HG03354 (cell line): ENCODE data around the gene SRP14.

Experiments used
- ATAC-seq: cut with Tn5 transposase; IDR thresholded peaks from one replicate; pipeline ENCODE4 v1.9.1; 2021; ENCODE audit warnings: mild to moderate bottlenecking; ENCODE audit not compliant: unreplicated experiment, poor library complexity, severe bottlenecking

SRP14 gene

DNA sequence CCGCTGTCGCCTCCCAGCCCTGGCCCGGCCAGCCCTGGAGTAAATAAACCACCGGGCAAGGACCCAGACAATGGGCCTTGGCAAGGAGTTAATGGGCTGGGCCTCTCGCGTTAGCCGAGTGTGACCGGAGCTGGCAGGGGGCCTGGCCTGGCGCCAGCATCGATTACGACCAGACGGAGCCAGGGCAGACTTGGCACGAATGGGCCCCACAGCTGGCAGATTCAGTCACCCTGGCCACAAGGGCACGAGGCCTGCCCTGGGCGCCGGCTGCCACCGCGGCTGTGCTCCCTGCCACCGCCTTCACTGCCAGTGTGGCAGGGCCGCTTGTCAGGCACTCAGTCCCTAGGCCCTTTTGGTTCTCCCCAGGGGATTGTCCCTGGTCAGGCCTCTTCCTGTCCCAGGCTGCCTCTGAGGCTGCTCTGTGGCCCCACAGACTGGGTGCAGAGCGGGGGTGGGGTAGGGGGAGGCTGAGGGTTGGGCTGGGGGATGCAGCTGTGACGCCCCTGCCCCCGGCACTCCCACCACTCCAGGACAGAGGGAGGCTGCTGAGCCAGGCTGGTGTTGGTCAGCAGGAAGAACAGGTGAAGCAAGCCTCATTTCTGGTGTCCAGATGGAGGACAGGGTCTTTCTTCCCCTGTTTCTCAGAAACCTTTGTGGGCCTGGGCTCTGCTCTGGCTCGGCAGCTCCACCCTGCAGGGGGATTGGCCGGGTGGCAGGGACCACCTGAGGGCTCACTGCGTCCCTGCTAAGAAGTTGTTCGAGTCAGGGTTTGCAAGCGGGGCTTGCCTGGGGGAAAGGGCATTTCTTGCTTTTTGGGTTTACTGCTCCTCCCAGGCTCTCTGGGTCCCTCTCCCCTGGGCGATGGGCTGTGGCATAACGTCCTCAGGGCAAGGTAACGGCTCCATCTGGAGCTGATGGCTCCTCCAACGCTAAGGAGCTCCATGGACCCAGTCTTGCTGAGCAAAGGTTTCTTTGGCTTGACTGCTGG is 30.5 kb upstream of the SRP14 start:
- peak; percentile 62 for ATAC-seq

DNA sequence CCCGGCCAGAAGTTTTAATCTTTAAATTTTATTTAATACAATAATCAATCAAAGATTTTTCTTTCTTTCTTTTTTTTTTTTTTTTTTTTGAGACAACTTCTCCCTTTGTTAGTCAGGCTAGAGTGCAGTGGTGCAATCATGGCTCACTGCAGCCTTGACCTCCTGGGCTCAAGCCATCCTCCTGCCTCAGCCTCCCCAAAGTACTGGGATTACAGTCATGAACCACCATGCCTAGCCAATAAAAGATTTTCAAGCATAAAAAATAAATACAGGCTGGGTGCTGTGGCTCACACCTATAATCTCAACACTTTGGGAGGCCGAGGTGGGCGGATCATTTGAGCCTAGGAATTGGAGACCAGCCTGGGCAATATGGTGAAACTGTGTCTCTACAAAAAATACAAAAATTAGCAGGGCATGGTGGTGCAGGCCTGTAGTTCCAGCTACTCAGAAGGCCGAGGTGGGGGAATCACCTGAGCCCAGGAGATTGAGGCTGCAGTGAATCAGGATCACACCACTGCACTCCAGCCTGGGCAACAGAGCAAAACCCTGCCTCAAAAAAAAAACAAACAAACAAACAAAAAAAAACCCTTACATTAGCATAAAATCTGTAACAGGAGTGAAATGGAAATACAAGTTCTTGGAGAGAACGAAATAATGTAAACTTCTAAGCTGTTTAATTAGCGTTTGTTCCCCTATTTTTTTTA is 29.1 kb upstream of the SRP14 start:
- no peak for ATAC-seq

GRCh38 chr15:40066589-40066988 is 27.6 kb upstream of the SRP14 start:
- no peak for ATAC-seq

DNA sequence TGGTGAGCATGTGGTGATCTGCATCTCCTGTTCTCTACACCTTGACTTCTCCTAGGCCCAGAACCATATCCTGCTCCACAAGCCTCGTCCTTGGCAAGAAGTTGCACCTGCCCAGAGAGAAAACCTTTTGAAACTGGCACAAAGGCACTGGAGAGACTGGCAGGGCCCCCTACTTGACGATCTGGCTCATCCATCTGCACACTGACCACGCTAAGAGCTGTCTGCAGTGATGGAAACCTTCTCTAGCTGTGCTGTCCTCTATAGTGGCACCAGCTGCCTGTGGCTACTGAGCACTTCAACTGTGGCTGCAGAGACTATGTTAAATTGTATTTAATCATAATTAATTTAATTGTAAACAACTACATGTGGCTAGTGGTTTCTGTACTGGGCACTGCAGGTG is 26.2 kb upstream of the SRP14 start:
- ATAC-seq = no peak

GRCh38 chr15:40064231-40064894 is 25.4 kb upstream of the SRP14 start:
- peak; percentile 68 for ATAC-seq

GRCh38 chr15:40063563-40064011 is 24.6 kb upstream of the SRP14 start:
- no peak for ATAC-seq

DNA sequence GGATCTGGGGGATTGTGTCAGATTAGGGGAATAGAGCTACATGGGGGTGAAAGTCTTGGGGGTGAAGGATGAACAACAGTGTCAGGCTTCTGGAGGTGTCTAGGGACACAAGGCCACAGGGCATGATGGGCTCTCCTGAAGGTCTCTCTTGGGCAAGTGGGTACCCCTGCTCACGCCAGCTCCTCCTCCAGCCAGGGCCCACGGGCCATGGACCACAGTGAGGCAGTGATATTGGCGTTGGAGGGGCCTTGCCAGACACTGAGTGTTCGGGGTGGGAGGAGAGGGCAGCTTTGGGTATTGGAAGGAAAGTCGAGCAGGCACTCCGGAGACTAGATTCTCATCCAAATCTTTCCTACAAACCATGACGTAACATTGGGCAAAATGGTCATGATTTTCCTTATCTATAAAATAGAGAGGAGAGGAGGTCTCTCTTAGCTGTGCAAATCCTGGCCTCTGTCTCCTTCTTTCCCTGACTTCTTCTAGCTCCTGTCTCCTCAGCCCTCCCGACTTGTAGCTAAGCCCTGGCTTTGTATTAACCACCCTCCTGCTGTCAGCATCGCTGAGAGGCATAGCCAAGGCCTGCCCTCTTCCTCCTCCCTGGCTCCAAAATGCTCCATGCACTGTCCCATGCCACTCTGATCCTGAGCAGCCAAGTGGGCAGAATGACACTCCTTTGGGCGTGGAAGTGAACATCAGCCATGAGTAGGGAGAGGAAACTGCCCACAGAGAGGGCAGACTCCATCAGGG is 24.0 kb upstream of the SRP14 start:
- ATAC-seq = no peak

DNA sequence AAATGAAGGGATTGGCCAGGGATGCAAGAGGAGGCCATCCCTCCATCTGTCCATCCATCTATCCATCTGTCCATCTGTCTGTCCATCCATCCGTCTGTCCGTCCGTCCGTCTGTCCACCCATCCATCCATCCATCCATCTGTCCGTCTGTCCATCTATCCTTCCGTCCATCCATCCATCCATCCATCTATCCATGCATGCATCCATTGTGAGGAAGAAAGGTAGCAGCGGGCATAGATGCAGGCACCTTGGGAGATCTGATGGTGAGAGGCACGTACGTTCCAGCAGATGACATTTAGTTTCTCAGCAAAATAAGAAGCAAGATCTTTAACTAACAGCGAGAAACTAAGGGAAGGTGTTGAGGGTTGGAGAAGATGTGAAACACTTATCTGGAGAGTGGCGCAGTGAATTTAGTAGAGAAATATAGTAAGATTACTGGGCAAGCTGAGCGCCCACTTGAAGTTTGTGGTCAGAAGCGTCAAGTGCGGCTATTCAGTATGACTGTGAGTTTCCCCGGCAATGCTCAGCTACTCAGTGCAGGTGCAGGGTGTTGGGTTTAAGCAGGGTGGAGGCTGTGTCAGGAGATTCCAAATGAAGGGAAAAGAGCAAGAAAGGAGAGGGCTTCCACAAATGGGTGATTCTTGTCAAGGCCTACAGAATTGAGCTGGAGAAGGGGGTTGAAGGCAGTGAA is 22.4 kb upstream of the SRP14 start:
- peak; percentile 63 for ATAC-seq

DNA sequence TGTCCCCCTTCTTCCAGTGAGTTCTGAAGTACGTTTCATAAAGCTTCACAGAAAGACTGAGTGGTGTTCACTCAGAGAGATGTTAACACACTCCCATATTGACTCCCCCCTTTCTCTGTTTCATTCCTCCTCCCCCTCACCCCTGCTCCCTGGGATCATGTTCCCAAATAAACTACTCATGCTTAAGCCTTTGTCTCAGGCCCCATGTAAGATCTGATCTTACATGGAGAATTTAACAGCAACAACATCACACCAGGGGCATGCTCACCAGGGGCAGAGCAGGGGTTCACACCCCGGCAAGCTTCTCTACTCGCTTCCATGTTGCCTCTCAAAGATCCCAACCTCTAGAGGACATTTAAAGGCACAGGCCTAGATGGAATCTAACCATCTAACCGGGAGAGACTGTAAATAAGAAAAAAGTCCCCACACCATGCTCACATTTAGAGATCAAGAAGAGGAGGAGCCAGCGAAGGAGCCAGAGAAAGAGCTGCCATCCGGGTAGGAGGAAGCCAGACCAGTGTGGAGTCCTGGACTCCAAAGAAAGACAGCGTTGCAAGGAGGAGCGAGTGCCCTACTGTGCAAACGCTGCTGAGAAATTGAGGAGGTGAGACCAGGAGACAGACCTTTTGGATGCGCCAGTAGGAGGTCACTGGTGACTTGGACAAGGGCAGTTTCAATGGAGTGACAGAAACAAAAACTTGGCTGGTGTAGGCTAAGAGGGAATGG is 21.4 kb upstream of the SRP14 start:
- ATAC-seq = no peak

GRCh38 chr15:40059821-40060220 is 20.8 kb upstream of the SRP14 start:
- no peak for ATAC-seq

- ATAC-seq = no peak
These were observed 19.6 kb upstream of the SRP14 start for GRCh38 chr15:40058476-40059140.

DNA sequence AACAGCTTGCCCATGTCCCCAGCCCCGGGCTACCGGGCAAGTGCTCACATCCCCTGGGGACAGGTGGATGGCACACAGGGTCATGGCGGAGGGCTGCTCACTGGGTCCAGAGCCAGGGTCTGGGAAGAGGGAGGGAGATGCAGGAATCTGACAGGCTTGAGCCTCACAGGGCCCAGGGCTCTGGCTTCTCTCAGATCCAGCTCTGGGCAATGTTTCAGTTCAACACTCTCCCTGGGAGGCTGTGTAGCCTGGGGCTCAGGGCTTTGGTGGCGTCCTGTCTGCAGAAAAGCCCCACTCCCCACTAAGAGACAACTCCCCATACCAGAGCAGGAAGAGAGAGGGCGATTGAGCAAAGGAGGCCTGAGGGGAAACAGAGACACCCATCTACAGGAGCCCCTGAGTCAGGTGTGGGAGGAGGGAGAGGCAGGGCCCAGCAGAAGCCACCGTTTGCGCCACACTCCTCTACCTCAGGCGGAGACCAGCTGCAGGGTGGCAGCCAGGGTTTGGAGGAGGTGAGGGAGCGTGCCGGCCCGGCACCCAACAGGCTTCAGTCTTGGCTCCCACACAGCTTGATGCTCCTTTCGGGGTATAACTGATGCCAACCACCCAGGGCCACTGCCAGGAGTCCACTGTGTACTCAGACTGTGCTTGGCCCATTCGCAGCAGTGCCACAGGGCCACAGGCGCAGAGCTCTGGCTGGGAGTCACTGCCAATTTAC is 16.8 kb upstream of the SRP14 start:
- ATAC-seq = no peak

- ATAC-seq = peak; percentile 83
These were observed 16.0 kb upstream of the SRP14 start for GRCh38 chr15:40054855-40055575.

- peak; percentile 51 for ATAC-seq
These were observed 15.5 kb upstream of the SRP14 start for GRCh38 chr15:40054605-40054854.

DNA sequence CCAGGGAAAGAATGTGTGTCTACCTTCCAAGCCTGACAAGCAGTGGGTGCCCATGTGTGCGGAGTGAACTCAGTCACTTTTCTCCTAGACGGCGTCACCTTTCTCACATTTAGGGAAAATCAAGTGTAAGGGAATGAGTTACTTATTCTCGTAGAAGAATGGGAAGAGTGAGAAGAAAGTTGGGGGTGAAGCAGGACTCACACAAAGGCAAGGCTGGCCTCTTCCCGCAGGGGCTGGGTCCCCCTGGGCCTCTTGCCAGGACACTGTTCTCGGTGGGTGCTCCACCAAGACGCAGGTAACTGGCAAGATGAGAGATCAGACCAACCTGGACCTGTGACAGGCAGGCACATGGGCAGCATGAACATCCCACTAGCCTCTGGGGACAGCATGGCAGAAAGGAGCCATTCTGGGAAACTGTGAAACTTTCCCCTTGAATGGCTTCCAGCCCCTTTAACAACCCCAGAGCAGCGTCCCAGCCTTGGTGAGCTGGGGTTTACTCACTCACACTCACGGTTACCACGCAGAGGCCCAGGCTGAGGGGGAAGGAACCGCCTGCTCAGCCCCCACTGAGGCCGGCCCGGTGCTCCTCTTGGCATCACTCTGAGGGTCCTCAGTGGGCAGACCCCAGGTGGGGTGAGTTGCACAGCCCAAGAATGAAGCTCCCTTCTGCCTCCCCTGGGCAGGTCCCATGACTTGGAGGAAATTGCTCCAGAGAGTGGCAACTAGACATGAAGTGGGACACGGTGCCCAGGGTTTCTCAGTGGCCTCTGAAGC is 15.0 kb upstream of the SRP14 start:
- peak; percentile 24 for ATAC-seq

GRCh38 chr15:40053079-40053830 is 14.3 kb upstream of the SRP14 start:
- no peak for ATAC-seq
